ENCODE results near the gene EML4.
"Not testable (repeated sequence)": the region's sequence is repeated elsewhere in the genome, so short reads cannot be mapped to it uniquely, and the experiment has no call there.

EML4 gene

DNA sequence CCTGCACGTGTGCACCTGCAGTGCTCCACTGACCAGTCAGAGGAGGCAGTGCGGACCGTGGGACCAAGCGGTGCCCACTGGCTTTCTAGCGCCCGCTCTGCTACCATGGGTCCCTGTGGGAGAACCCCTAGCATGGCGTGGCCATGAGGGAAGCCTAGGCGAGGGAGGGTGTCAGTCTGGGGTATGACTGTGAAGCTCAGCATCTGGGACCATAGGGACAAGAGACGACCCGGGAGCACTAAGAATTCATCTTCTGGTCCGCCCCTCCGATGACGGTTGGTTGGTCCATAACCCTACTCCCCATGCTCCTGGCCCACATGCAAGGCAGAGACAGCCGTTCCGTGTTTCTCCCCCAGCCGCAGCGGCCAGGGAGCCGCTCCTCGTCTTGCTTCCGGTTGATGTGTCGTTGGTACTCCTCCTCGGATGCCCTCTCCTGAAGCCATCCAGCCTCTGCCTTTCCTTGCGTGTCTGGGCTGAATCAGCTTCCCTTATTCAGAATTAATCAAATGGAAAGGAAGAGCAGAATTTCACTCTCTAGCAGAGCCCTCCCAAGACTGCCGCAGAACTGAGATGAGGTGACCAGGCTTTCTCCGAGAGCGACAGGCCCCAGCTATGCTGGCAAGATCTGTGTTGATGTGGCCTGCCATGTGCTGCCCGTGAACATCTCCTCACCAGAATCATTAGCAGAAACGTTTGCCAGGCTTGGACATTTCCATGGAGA, 168.9 kb downstream of the EML4 start:
- Histone ChIP-seq H3K36me3 (ENCODE audit: control insufficient read depth, insufficient read depth, low read length) (no peaks in the 10 kb centered on the region), H3K27me3 (ENCODE audit: control insufficient read depth, insufficient read depth, low read length) (no peaks in the 10 kb centered on the region), H3K9me3 (ENCODE audit: control insufficient read depth, low read length) (no peaks in the 10 kb centered on the region), H3K4me1 (ENCODE audit: control insufficient read depth, insufficient read depth, low read length) (peaks cover 9% of the 10 kb centered on the region), H3K4me3 (ENCODE audit: low read length) (no peak overlapping the region), H3K9ac (ENCODE audit: low read length) (no peak overlapping the region)

DNA sequence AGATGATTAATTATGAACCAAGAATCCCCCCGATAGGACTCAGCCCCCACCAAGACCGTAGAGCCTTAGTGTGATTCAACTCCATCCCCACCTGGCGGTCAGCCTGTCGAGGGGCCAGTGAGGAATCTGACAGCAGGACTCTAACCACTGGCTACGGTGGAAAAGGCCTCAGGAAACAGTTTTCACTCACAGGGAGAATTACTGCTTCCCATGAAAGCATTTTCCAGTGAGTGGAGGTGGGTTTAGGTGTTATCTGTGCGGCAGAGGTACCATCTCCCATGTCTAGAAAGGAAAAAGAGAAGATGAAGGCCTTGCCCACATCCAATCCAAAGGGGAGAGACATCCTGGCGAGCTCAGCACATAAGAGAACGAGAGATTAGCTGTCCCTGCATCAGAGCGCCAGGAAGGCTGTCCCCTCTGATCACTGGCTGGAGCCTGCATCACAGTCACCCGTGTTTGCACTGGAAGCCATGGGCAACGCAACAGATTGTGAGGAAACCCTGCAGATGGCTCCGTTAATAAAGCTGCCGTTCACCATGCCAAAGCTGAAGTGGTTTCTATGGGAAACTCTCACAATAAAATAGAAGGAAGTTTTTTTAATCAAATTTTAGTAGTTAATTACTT, 169.5 kb downstream of the EML4 start:
- no peaks in the 10 kb centered on the region for H3K27me3 ChIP-seq (ENCODE audit: control insufficient read depth, insufficient read depth, low read length)
- H3K9ac ChIP-seq (ENCODE audit: low read length) = no peak overlapping the region
- no peaks in the 10 kb centered on the region for H3K9me3 ChIP-seq (ENCODE audit: control insufficient read depth, low read length)
- H3K4me1 ChIP-seq (ENCODE audit: control insufficient read depth, insufficient read depth, low read length) = peaks cover 9% of the 10 kb centered on the region
- no peak overlapping the region for H3K4me3 ChIP-seq (ENCODE audit: low read length)
- H3K36me3 ChIP-seq (ENCODE audit: control insufficient read depth, insufficient read depth, low read length) = no peaks in the 10 kb centered on the region

DNA sequence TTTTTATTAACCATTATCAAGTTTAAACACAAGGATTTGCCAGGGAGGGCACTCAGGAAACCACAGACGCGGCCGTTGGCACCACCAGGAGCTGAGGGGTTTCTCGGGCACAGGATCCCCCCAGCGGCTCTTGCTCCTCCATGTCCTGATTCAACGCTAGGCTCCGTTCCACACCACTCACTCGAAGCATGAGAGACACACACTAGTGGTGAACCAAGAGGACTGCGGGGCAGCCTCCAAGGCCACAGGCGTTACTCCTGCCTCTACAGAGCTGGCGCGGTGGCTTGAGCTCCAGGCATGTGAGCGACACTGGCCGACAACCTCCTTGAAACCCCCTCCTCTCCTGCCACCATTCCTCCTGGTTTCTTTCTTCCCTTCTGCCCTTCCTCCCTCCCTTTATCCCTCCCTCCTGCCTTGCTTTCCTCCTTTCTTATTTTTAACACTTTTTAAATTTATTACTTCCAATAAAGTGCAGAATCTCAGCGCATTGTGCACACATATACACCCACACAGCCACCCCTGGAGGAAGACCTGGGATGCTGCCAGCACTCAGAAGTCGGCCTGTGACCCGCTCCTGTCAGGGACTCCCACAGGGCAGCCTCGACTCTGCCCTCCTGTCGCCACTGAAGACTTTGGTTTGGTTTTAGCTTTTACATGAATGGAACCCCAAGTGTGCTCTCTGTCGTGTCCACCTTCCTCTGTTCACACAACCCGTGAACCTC, 170.2 kb downstream of the EML4 start:
- Histone ChIP-seq H3K4me3 (ENCODE audit: low read length) (no peak overlapping the region), H3K9ac (ENCODE audit: low read length) (no peak overlapping the region), H3K4me1 (ENCODE audit: control insufficient read depth, insufficient read depth, low read length) (peaks cover 9% of the 10 kb centered on the region), H3K27me3 (ENCODE audit: control insufficient read depth, insufficient read depth, low read length) (no peaks in the 10 kb centered on the region), H3K9me3 (ENCODE audit: control insufficient read depth, low read length) (no peaks in the 10 kb centered on the region), H3K36me3 (ENCODE audit: control insufficient read depth, insufficient read depth, low read length) (no peaks in the 10 kb centered on the region)

DNA sequence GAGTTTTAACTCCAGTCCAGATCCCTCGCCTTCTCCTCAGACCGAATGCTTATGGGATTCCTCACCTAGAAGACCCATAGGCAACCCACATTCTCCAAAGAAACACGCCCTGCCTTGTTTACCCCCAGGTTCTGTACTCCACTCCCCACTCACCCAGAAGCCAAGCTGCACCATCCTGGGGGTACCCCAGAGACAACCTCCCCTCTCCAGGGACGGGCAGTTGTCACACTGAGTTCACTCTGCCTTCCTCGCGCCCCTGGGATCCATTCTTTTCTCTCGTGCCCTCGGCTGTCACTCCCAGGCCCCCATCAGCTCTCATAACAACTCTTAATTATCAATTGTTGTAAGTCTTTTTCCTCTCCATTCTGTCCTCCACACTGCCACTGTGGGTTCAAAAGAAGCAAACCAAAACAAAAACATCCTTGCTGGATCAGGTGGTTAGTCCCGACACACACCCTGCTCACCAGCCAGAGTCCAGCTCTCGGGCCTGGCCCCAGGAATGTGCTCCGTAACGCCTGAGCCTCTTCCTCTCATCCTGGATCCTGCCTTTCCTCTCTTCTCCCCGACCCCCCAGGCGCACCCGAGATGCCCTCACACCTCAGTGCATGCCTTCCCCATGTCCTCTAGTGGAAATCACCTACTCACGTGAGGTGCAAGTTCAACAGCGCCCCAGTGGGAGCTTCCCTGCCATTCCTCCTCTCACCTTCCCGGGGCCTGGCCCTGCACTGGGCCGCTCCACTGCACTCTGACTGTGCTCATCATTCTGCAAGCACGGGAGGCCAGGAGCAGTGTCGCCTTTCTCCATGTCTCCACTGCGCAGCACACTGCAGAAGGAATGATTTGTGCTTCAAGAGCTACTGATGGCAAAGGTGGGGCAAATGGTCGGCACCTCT, 171.1 kb downstream of the EML4 start:
- H3K4me1 ChIP-seq (ENCODE audit: control insufficient read depth, insufficient read depth, low read length) = peaks cover 9% of the 10 kb centered on the region
- no peaks in the 10 kb centered on the region for H3K36me3 ChIP-seq (ENCODE audit: control insufficient read depth, insufficient read depth, low read length)
- no peaks in the 10 kb centered on the region for H3K9me3 ChIP-seq (ENCODE audit: control insufficient read depth, low read length)
- no peak overlapping the region for H3K4me3 ChIP-seq (ENCODE audit: low read length)
- H3K9ac ChIP-seq (ENCODE audit: low read length) = no peak overlapping the region
- no peaks in the 10 kb centered on the region for H3K27me3 ChIP-seq (ENCODE audit: control insufficient read depth, insufficient read depth, low read length)

DNA sequence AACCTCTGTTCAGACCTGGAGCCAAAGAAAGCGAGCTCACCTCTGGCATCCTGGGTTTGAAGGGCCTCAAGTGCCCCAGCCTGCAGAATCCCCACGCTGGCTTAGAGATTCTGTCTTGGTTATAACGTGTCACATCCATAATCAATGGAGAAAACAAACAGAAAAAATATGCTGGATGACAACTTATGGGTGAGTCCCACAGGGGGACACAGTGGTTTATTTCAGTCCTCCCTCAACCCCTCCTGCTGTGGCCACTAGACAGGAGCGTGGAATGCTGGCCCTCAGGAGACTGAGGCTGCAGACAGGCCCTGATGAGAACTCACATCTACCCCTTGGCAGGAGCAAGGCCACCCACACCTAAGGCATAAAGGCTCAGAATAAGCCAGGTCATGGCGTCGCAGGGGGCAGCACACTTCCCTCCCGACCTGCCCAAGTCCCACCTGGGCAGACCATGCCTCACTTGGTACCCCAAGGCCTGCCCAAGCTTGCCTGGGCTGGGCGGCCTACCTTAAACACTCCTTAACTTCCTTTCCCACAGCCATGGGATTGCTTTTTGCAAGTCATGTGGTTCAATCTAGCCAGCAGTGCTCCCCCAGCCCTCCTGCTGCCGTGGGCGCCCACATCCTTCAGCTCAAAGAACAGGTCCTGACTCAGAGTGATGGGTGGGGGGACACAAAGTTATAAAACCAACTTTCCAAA, 171.9 kb downstream of the EML4 start:
- Histone ChIP-seq H3K27me3 (ENCODE audit: control insufficient read depth, insufficient read depth, low read length) (no peaks in the 10 kb centered on the region), H3K9ac (ENCODE audit: low read length) (no peak overlapping the region), H3K4me1 (ENCODE audit: control insufficient read depth, insufficient read depth, low read length) (peaks cover 9% of the 10 kb centered on the region), H3K9me3 (ENCODE audit: control insufficient read depth, low read length) (no peaks in the 10 kb centered on the region), H3K4me3 (ENCODE audit: low read length) (no peak overlapping the region), H3K36me3 (ENCODE audit: control insufficient read depth, insufficient read depth, low read length) (no peaks in the 10 kb centered on the region)

DNA sequence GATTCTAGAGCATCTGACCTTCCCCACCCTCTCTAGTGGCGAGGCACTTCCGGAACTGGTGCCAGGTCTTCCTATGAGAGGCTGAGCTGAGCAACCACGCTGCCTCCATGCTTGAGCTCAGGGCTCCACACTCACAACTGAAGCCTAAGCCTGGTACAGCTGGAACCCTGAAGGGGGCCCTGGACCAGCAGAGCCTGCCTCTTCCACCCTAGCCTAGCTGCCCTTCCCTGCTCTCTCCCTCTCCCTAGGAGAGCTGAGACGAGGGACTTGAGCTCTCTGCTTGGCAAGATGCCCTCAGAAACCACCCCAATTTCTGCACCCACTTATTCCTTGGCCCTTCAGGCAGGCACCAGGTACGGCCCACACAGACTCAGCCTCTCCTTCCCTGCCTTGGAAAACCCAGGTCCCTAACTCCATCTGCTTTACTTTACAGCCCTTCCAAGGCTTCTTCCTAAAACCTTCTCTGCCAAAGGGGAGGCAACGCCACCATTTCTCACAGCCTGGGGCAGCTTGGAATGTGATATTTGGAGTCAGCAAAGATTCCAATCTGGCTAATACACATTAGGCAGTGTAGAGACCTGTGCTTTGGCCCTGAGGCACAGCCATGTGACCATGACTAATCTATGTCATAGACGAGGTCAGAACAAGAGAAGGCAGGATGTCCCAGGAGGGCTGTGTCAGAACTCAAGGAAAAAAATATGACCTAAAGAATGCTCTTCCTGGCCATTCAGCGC, 173.1 kb downstream of the EML4 start:
- no peaks in the 10 kb centered on the region for H3K27me3 ChIP-seq (ENCODE audit: control insufficient read depth, insufficient read depth, low read length)
- H3K4me1 ChIP-seq (ENCODE audit: control insufficient read depth, insufficient read depth, low read length) = peaks cover 9% of the 10 kb centered on the region
- no peaks in the 10 kb centered on the region for H3K9me3 ChIP-seq (ENCODE audit: control insufficient read depth, low read length)
- H3K4me3 ChIP-seq (ENCODE audit: low read length) = no peak overlapping the region
- no peaks in the 10 kb centered on the region for H3K36me3 ChIP-seq (ENCODE audit: control insufficient read depth, insufficient read depth, low read length)
- no peak overlapping the region for H3K9ac ChIP-seq (ENCODE audit: low read length)

DNA sequence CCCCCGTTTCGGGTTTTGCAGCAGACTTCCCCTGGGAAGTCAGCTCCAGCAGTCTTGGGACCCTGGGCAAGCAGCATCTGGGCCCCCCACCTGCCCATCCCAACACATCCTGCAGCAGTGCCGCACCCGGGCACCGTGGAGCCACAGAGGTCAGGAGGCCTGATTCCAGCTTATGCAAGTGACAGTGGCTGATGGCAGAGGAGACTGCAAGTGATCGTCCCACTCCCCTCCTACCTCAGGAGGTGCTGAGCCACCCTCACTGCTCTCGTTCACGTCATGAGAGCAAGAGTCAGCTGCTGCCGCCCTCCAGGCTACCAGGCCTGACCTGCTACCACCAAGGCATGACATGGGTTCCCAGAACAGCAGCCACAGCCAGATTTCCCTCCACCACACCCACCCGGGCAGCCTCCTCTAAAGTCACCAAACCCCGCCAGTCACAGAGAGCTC, 173.7 kb downstream of the EML4 start:
- Histone ChIP-seq H3K9me3 (ENCODE audit: control insufficient read depth, low read length) (no peaks in the 10 kb centered on the region), H3K4me3 (ENCODE audit: low read length) (no peak overlapping the region), H3K27me3 (ENCODE audit: control insufficient read depth, insufficient read depth, low read length) (no peaks in the 10 kb centered on the region), H3K9ac (ENCODE audit: low read length) (no peak overlapping the region), H3K36me3 (ENCODE audit: control insufficient read depth, insufficient read depth, low read length) (no peaks in the 10 kb centered on the region), H3K4me1 (ENCODE audit: control insufficient read depth, insufficient read depth, low read length) (peaks cover 9% of the 10 kb centered on the region)

DNA sequence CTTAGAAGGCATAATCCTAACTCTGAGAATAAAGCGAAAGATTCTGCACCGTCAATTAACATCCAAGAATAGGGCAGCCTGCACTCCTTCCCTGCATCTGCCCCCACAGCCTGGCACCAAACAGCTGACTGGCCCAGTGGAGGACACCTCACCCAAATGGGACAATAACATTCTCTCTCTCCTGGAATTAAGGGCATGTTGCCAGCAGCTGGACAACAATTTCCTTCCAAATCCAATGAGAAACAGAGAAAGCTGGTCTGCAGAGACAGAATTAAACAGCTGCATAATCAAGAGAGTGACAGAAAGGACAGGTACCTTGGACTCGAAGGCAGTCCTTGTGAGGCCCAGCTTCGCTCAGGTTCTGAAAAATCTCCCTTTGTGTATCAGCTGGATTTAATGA, 176.8 kb downstream of the EML4 start:
- no peaks in the 10 kb centered on the region for H3K27me3 ChIP-seq (ENCODE audit: control insufficient read depth, insufficient read depth, low read length)
- H3K9ac ChIP-seq (ENCODE audit: low read length) = no peak overlapping the region
- H3K4me3 ChIP-seq (ENCODE audit: low read length) = no peak overlapping the region
- H3K36me3 ChIP-seq (ENCODE audit: control insufficient read depth, insufficient read depth, low read length) = no peaks in the 10 kb centered on the region
- H3K9me3 ChIP-seq (ENCODE audit: control insufficient read depth, low read length) = no peaks in the 10 kb centered on the region
- H3K4me1 ChIP-seq (ENCODE audit: control insufficient read depth, insufficient read depth, low read length) = peaks cover 9% of the 10 kb centered on the region

DNA sequence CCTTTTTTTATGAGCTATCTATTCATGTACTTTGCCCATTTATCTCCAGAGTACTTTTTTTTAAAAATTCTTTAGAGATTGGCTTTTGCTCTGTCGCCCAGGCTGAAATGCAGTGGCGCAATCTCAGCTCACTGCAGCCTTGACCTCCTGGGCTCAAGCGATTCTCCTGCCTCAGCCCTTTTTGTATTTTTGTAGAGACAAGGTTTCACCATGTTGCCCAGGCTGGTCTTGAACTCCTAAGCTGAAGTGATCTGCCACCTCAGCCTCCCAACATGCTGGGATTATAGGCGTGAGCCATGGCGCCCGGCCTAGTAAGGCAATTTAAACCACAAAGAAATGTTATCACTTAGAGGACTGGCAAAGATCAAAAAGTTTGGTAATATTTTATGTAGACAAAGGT, 177.7 kb downstream of the EML4 start:
- H3K9me3 ChIP-seq (ENCODE audit: control insufficient read depth, low read length); H3K4me3 ChIP-seq (ENCODE audit: low read length); H3K27me3 ChIP-seq (ENCODE audit: control insufficient read depth, insufficient read depth, low read length); H3K4me1 ChIP-seq (ENCODE audit: control insufficient read depth, insufficient read depth, low read length); H3K9ac ChIP-seq (ENCODE audit: low read length); H3K36me3 ChIP-seq (ENCODE audit: control insufficient read depth, insufficient read depth, low read length): not testable (repeated sequence)

DNA sequence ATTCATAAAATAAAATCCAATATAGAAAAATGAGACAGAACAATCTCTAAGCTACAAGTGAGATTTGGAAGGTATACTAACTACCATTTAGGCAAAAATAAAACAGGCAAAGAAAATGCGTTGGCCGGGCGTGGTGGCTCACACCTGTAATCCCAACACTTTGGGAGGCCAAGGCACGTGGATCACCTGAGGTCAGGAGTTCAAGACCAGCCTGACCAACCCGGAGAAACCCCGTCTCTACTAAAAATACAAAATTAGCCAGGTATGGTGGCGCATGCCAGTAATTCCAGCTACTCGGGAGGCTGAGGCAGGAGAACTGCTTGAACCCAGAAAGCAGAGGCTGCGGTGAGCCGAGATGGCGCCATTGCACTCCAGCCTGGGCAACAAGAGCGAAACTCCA, 178.4 kb downstream of the EML4 start:
- not testable (repeated sequence) for H3K9ac ChIP-seq (ENCODE audit: low read length); H3K9me3 ChIP-seq (ENCODE audit: control insufficient read depth, low read length); H3K4me3 ChIP-seq (ENCODE audit: low read length); H3K4me1 ChIP-seq (ENCODE audit: control insufficient read depth, insufficient read depth, low read length); H3K36me3 ChIP-seq (ENCODE audit: control insufficient read depth, insufficient read depth, low read length); H3K27me3 ChIP-seq (ENCODE audit: control insufficient read depth, insufficient read depth, low read length)
